Right lobe of liver (tissue), 6 donors: ENCODE measurements around the gene TENT4B. TPM values are rescaled to one million over a fixed set of nuclear protein-coding genes. Genes with fewer than 3 reads are reported as not detected.
A peak's percentile ranks its signal among the peaks of the same experiment; 100 is the strongest.

Experiments
- ATAC-seq, 4 donors: fragments of 200-7000 bp; cut with Tn5 transposase; one replicate each; pipeline ENCODE4 v1.9.1; 2020; ENCODE audit warnings: mild to moderate bottlenecking in 4 of 4, moderate library complexity in 4 of 4
- DNase-seq, 3 donors: peaks; one replicate each; pipeline ENCODE4 v3.0.0-alpha.2; 2020
- H3K27ac ChIP-seq, 3 donors: fragments of 200-600 bp; one replicate each; pipeline ENCODE4 v1.8.0; 2022
- H3K27me3 ChIP-seq, 2 donors: fragments of 200-600 bp; one replicate each; pipeline ENCODE4 v1.8.0; 2022
- H3K36me3 ChIP-seq, 4 donors: fragments of 200-600 bp; sonication (generic) in 1 of 4; one replicate each; pipeline versions ENCODE4 v1.5.1 to v1.8.0; 2017 to 2022; ENCODE audit warnings: control low read depth in 1 of 4
- H3K4me1 ChIP-seq, 4 donors: fragments of 200-600 bp; sonication (generic) in 1 of 4; one replicate each; pipeline versions ENCODE4 v1.5.1 to v1.8.0; 2017 to 2022; ENCODE audit warnings: control low read depth in 1 of 4
- H3K4me3 ChIP-seq, 3 donors: fragments of 200-600 bp; one replicate each; pipeline ENCODE4 v1.8.0; 2022
- H3K9me3 ChIP-seq, 4 donors: fragments of 200-600 bp; sonication (generic) in 1 of 4; one replicate each; pipeline versions ENCODE4 v1.5.1 to v1.8.0; 2017 to 2022; ENCODE audit warnings: control low read depth in 1 of 4
- POLR2A ChIP-seq: fragments of 450-650 bp; IDR thresholded peaks from one replicate; pipeline ENCODE4 v1.6.1; 2017; ENCODE audit warnings: antibody characterized with exemption, mild to moderate bottlenecking
- WGBS: methylation state at CpG from one replicate; pipeline ENCODE4 v1.1.6; 2018; ENCODE audit warnings: low coverage, low lambda C conversion rate; ENCODE audit not compliant: insufficient coverage; ENCODE audit errors: missing lambda C conversion rate; 5-methylcytosine and 5-hydroxymethylcytosine counted together
- intact Hi-C, 2 donors: fragments of 100-400 bp; cut with DNase I; formaldehyde crosslinking; loops; one replicate each; pipeline versions ENCODE4 v1.11.2 to v1.14.1; 2022
- total RNA-seq, 6 experiments: library from RNA; depleted of rRNA in 2 of 6; stranded (reverse); fragments of >200 nt in 2 of 6; fragmentation: NEBNext Ultra II Directional in 3 of 6; extraction: Animal tissue kit (Norgen Biotek cat#: 25700) in 3 of 6; gene quantifications; one replicate each; pipeline versions ENCODE4 v1.1.0 to v1.2.4, GENCODE V29; 2016 to 2023
- TF ChIP-seq, protein P1 (sequence below), 4 donors: fragments of 200-600 bp in 3 of 4; fragments of 450-650 bp in 1 of 4; IDR thresholded peaks; one replicate each; pipeline versions ENCODE4 v1.5.1 to v1.8.0; 2016 to 2022; ENCODE audit warnings: antibody characterized with exemption in 4 of 4, mild to moderate bottlenecking in 2 of 4
- donor health status: DM: no; HTN: yes; CAD: no.
- donor health status: DM: no; HTN: no; CAD: no.
- donor health status: DM: no; HTN: no; CAD: no.
- donor health status: DM: no; HTN: yes; CAD: no.
- donor health status: DM: no; HTN: yes; CAD: no.

The TENT4B gene
- total RNA-seq, 6 experiments from 2014 or later, result 7.2 to 13.2 (median 9.3) TPM

DNA sequence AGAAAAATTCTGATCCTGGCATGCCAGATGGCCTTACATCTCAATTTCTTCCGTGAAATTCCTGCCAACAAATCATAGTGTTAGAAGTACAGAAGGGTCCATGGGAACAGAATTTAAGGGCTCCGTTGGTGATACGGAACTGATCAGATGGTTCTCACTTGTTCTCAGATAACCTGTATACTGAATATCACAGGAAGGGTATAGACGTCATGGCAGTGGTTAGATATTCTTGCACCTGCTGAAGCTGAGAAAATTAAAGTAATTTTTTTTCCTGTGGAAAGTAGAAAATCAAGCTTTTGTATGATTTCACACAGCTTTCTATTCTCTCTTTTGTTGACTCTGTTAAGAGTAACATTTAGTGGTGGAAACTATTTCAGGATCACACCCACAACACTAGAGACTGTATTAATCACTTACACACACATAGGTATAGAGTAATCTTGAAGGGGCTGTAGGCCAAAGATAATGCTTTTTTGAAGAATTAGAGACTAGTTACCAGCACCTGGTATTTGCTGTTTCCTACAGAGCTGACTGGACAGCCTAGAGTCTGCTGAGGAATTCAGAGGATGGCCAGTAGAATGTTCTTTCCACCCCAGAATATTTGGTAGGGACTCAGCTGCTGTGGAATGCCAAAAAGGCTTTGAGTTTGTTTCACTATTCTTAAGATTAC is 7.5 kb downstream of the TENT4B start:
- peaks cover 0 to 4% (median 0%) of the 10 kb centered on the region in 4 donors for H3K36me3 ChIP-seq
- H3K27ac ChIP-seq, result no peak overlapping the region
- no peak for DNase-seq
- no peaks in the 10 kb centered on the region for H3K27me3 ChIP-seq
- WGBS, result 81% methylated on average over 3 of the region's 4 CpGs
- H3K4me1 ChIP-seq, result peaks cover 0 to 41% (median 2%) of the 10 kb centered on the region in 4 donors
- H3K9me3 ChIP-seq, result no peaks in the 10 kb centered on the region
- H3K4me3 ChIP-seq, result no peak overlapping the region
- ATAC-seq, result peak in 2 of 4 donors; percentile 14 to 35
- TF ChIP-seq POLR2A, result no peak
- TF ChIP-seq, protein P1, sequence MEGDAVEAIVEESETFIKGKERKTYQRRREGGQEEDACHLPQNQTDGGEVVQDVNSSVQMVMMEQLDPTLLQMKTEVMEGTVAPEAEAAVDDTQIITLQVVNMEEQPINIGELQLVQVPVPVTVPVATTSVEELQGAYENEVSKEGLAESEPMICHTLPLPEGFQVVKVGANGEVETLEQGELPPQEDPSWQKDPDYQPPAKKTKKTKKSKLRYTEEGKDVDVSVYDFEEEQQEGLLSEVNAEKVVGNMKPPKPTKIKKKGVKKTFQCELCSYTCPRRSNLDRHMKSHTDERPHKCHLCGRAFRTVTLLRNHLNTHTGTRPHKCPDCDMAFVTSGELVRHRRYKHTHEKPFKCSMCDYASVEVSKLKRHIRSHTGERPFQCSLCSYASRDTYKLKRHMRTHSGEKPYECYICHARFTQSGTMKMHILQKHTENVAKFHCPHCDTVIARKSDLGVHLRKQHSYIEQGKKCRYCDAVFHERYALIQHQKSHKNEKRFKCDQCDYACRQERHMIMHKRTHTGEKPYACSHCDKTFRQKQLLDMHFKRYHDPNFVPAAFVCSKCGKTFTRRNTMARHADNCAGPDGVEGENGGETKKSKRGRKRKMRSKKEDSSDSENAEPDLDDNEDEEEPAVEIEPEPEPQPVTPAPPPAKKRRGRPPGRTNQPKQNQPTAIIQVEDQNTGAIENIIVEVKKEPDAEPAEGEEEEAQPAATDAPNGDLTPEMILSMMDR (IDR thresholded peaks at IDR 0.05), result no peak
- intact Hi-C loops, result no loop called here

DNA sequence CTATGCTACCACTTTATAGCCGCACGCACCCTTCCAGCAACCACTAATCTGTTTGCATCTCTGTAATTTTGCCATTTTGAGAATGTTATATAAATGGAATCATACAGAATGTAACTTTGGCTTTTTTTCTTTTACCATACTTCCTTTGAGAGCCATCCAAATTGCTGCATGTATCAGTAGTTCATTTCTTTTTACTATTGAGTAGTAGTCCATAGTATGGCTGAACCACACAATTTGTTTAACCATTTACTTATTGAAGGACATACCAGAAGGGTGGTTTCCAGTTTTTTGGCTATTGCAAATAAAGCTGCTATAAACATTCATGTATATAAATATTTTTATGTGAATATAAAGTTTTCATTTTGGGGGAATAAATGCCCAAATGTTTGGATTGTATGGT is 8.8 kb downstream of the TENT4B start:
- no peak for DNase-seq
- no peak overlapping the region for H3K4me3 ChIP-seq
- ATAC-seq, result no peak
- 93% methylated on average over 2 of the region's 2 CpGs for WGBS
- H3K27ac ChIP-seq, result no peak overlapping the region
- H3K36me3 ChIP-seq, result peaks cover 0 to 4% (median 0%) of the 10 kb centered on the region in 4 donors
- TF ChIP-seq, protein P1 (IDR thresholded peaks at IDR 0.05), result no peak
- TF ChIP-seq POLR2A, result no peak
- peaks cover 0 to 31% (median 0%) of the 10 kb centered on the region in 4 donors for H3K4me1 ChIP-seq
- H3K9me3 ChIP-seq, result no peaks in the 10 kb centered on the region
- no peaks in the 10 kb centered on the region for H3K27me3 ChIP-seq
- intact Hi-C loops, result no loop called here

DNA sequence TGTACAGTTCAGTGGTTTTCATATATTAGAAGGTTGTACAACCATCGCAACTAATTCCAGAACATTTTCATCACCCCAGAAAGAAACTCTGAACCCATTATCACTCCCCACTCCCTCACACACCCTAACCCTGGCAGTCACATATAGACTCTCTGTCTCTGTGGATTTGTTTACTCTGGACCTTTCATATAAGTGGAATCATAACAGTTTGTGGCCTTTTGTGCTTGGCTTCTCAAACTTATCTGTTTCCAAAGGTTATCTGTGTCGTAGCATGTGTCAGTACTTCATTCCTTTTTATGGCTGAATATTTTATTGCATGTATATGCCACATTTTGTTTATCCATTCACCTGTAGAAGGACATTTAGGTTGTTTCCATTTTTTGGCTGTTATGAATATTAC is 12.4 kb downstream of the TENT4B start:
- Histone ChIP-seq H3K9me3 (no peaks in the 10 kb centered on the region), H3K4me3 (no peak overlapping the region), H3K4me1 (peaks cover 0 to 29% (median 2%) of the 10 kb centered on the region in 4 donors), H3K27ac (no peak overlapping the region), H3K36me3 (no peaks in the 10 kb centered on the region), H3K27me3 (no peaks in the 10 kb centered on the region)
- TF ChIP-seq POLR2A, result no peak
- TF ChIP-seq, protein P1 (IDR thresholded peaks at IDR 0.05), result no peak
- intact Hi-C loops, result no loop called here
- DNase-seq (no peak), ATAC-seq (no peak)
- 70% methylated on average over 2 of the region's 2 CpGs for WGBS

DNA sequence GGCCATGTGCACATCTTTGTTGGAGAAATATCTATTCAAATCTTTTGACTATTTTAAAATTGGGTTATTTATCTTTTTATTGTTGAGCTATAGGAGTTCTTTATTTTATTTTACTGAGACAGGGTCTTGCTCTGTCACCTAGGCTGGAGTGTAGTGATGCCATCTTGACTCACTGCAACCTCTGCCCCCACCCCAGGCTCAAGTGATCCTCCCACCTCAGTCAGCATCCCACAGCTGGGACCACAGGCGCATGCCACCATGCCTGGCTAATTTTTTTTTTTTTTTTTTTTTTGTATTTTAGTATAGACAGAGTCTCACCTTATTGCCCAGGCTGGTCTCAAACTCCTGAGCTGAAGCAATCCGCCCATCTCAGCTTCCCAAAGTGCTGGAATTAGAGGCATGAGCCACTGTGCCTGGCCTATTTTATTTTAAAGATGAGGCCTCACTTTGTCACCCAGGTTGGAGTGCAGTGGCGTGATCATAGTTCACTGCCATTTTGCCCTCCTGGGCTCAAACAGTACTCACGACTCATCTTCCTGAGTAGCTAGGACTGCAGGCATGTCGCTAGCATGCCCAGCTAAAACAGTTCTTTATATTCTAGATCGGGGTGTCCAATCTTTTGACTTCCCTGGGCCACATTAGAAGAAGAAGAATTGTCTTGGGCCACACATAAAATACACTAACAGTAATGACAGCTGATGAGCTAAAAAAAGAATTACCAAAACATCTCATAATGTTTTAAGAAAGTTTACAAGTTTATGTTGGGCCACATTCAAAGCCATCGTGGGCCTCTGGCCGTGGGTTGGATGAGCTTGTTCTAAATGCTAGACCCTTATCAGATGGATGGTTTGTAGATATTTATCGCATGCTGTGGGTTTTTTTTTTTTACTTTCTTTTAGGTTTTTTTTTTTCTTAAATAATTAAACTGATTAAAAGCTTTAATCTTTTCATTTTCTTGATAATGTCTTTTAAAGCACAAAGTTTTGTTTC is 13.7 kb downstream of the TENT4B start:
- Histone ChIP-seq H3K27ac (no peak overlapping the region), H3K4me1 (peaks cover 0 to 38% (median 4%) of the 10 kb centered on the region in 4 donors), H3K4me3 (no peak overlapping the region), H3K36me3 (no peaks in the 10 kb centered on the region), H3K9me3 (no peaks in the 10 kb centered on the region), H3K27me3 (no peaks in the 10 kb centered on the region)
- TF ChIP-seq, protein P1 (IDR thresholded peaks at IDR 0.05), result no peak
- TF ChIP-seq POLR2A, result no peak
- DNase-seq, result peak in 1 of 3 donors; percentile 22
- intact Hi-C loops, result no loop called here
- ATAC-seq, result no peak
- 65% methylated on average over 9 of the region's 9 CpGs for WGBS
